ENCODE data around the gene PACRG. TPM values are rescaled to one million over a fixed set of nuclear protein-coding genes. Genes with fewer than 3 reads are reported as not detected.

Gene PACRG
- total RNA-seq, 1 experiment from 2014 or later, result not detected

GRCh38 chr6:163327165-163327880 is 599.5 kb downstream of the PACRG start:
- no peak for DNase-seq (ENCODE audit: low read depth)

GRCh38 chr6:163327921-163328320 is 600.1 kb downstream of the PACRG start:
- DNase-seq (ENCODE audit: low read depth), result no peak

- DNase-seq (ENCODE audit: low read depth), result no peak
Observed at GRCh38 chr6:163328411-163328810, 600.6 kb downstream of the PACRG start.

GRCh38 chr6:163329991-163330390 is 602.2 kb downstream of the PACRG start:
- no peak for DNase-seq (ENCODE audit: low read depth)

GRCh38 chr6:163331245-163331644 is 603.5 kb downstream of the PACRG start:
- DNase-seq (ENCODE audit: low read depth), result no peak

GRCh38 chr6:163332575-163332974 is 604.8 kb downstream of the PACRG start:
- no peak for DNase-seq (ENCODE audit: low read depth)

- DNase-seq (ENCODE audit: low read depth), result no peak
Observed at GRCh38 chr6:163333038-163333437, 605.3 kb downstream of the PACRG start.

- no peak for DNase-seq (ENCODE audit: low read depth)
Observed at GRCh38 chr6:163333701-163334663, 606.2 kb downstream of the PACRG start.

GRCh38 chr6:163335056-163335455 is 607.3 kb downstream of the PACRG start:
- no peak for DNase-seq (ENCODE audit: low read depth)

GRCh38 chr6:163335671-163336545 is 608.1 kb downstream of the PACRG start:
- no peak for DNase-seq (ENCODE audit: low read depth)

GRCh38 chr6:163336961-163337360 is 609.2 kb downstream of the PACRG start:
- no peak for DNase-seq (ENCODE audit: low read depth)

GRCh38 chr6:163337958-163338357 is 610.2 kb downstream of the PACRG start:
- DNase-seq (ENCODE audit: low read depth), result no peak

- peak; percentile 56 for DNase-seq (ENCODE audit: low read depth)
Observed at GRCh38 chr6:163338671-163339405, 611.1 kb downstream of the PACRG start.

GRCh38 chr6:163339466-163339865 is 611.7 kb downstream of the PACRG start:
- no peak for DNase-seq (ENCODE audit: low read depth)

GRCh38 chr6:163340201-163340887 is 612.6 kb downstream of the PACRG start:
- DNase-seq (ENCODE audit: low read depth), result no peak

GRCh38 chr6:163341224-163342061 is 613.7 kb downstream of the PACRG start:
- no peak for DNase-seq (ENCODE audit: low read depth)

- no peak for DNase-seq (ENCODE audit: low read depth)
Observed at GRCh38 chr6:163342571-163343539, 615.1 kb downstream of the PACRG start.

- no peak for DNase-seq (ENCODE audit: low read depth)
Observed at GRCh38 chr6:163343609-163344008, 615.8 kb downstream of the PACRG start.
